Gastroesophageal sphincter (tissue), 3 donors: Measurements from ENCODE around the gene ZBTB12.

ENCODE experiments used
- EP300 ChIP-seq: sonication (generic); formaldehyde crosslinking; IDR thresholded peaks from one replicate; pipeline ENCODE4 v1.6.1; 2017; ENCODE audit warnings: antibody characterized with exemption, mild to moderate bottlenecking
- POLR2A ChIP-seq, 2 donors: fragments of 450-650 bp; IDR thresholded peaks; one replicate each; pipeline ENCODE4 v1.6.1; 2017; ENCODE audit warnings: antibody characterized with exemption in 2 of 2, mild to moderate bottlenecking in 2 of 2, moderate library complexity in 1 of 2
- TF ChIP-seq, protein P1 (sequence below), 4 experiments: fragments of 200-600 bp in 2 of 4; fragments of 450-650 bp in 2 of 4; sonication (generic) in 1 of 4; IDR thresholded peaks; one replicate each; pipeline ENCODE4 v1.5.1; 2017 to 2019; ENCODE audit warnings: antibody characterized with exemption in 4 of 4, mild to moderate bottlenecking in 2 of 4, moderate library complexity in 2 of 4

DNA sequence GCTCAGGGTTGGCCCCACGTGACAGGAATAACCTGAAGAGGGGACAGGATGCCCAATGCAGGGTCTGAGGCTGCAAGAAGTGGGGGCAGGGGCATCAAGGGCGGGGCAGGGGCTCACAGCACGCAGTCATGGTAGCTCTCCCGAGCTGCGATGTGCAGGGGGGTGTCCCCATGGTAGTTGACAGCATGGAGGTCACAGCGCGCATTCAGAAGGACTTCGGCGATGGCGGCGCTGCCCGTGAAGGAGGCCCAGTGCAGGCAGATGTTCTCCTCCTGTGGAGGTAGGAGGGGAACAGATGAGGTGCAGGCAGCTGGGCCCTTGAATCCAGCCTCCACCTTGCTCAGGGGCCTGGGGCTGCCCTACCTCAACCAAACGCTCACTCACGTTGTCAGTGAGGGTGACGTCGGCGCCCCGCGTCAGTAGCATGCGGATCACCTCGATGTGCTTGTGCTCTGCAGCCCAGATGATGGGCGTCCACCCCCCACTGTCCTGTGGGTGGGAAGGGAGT lies 17.3 kb downstream of the ZBTB12 start:
- TF ChIP-seq, protein P1, sequence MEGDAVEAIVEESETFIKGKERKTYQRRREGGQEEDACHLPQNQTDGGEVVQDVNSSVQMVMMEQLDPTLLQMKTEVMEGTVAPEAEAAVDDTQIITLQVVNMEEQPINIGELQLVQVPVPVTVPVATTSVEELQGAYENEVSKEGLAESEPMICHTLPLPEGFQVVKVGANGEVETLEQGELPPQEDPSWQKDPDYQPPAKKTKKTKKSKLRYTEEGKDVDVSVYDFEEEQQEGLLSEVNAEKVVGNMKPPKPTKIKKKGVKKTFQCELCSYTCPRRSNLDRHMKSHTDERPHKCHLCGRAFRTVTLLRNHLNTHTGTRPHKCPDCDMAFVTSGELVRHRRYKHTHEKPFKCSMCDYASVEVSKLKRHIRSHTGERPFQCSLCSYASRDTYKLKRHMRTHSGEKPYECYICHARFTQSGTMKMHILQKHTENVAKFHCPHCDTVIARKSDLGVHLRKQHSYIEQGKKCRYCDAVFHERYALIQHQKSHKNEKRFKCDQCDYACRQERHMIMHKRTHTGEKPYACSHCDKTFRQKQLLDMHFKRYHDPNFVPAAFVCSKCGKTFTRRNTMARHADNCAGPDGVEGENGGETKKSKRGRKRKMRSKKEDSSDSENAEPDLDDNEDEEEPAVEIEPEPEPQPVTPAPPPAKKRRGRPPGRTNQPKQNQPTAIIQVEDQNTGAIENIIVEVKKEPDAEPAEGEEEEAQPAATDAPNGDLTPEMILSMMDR (IDR thresholded peaks at IDR 0.05), result no peak
- TF ChIP-seq EP300, result no peak
- no peak for TF ChIP-seq POLR2A (IDR thresholded peaks at IDR 0.05)
